H1 (cell line): ENCODE data around the gene SF3B1.

Source experiments
- CHD2 ChIP-seq: IDR thresholded peaks from 2 replicates; pipeline ENCODE4 v1.6.1; 2012; ENCODE audit warnings: low read length, improper control_type of control experiment
- CTCF ChIP-seq, 3 experiments: IDR thresholded peaks; 1 replicate in 2 of 3; 2 replicates in 1 of 3; pipeline versions ENCODE4 v1.5.1 to v1.6.1; 2011; ENCODE audit warnings: low read length in 3 of 3, mild to moderate bottlenecking in 3 of 3, inconsistent platforms in 2 of 3, low read depth in 1 of 3, moderate library complexity in 1 of 3; ENCODE audit not compliant: insufficient read depth in 1 of 3; ENCODE audit errors: control extremely low read depth in 1 of 3
- EZH2 ChIP-seq: fragments of 200-600 bp; sonication (generic); IDR thresholded peaks from 2 replicates; pipeline ENCODE4 v1.7.1; 2012; ENCODE audit warnings: low read depth, mild to moderate bottlenecking, moderate library complexity, low read length, inconsistent platforms; ENCODE audit not compliant: severe bottlenecking
- GABPA ChIP-seq: IDR thresholded peaks from 2 replicates; pipeline ENCODE4 v1.6.1; 2011; ENCODE audit warnings: mild to moderate bottlenecking, low read length, moderate library complexity, borderline replicate concordance; ENCODE audit not compliant: insufficient read depth
- POLR2A ChIP-seq, 2 experiments: IDR thresholded peaks; 1 replicate in 1 of 2; 2 replicates in 1 of 2; pipeline ENCODE4 v1.6.1; 2011; ENCODE audit warnings: low read depth in 2 of 2, low read length in 2 of 2, mild to moderate bottlenecking in 2 of 2; ENCODE audit errors: control extremely low read depth in 1 of 2
- POLR2AphosphoS5 ChIP-seq: IDR thresholded peaks from 2 replicates; pipeline ENCODE4 v1.6.1; 2011; ENCODE audit warnings: low read depth, low read length
- RAD21 ChIP-seq, 2 experiments: IDR thresholded peaks in 1 of 2; conservative IDR thresholded peaks in 1 of 2; 2 replicates each; pipeline ENCODE4 v1.6.1; 2011; ENCODE audit warnings: low read depth in 2 of 2, low read length in 2 of 2, improper control_type of control experiment in 1 of 2, inconsistent platforms in 1 of 2, mild to moderate bottlenecking in 1 of 2, moderate library complexity in 1 of 2
- RBBP5 ChIP-seq: IDR thresholded peaks from 2 replicates; pipeline ENCODE4 v1.7.1; 2012; ENCODE audit warnings: low read depth, mild to moderate bottlenecking, inconsistent platforms, low read length, moderate library complexity, borderline replicate concordance
- RXRA ChIP-seq: IDR thresholded peaks from 2 replicates; pipeline ENCODE4 v1.6.1; 2011; ENCODE audit warnings: low read depth, mild to moderate bottlenecking, low read length, moderate library complexity; ENCODE audit not compliant: insufficient read depth
- SIX5 ChIP-seq: IDR thresholded peaks from 2 replicates; pipeline ENCODE4 v1.6.1; 2011; ENCODE audit warnings: mild to moderate bottlenecking, low read depth, low read length
- TAF1 ChIP-seq: IDR thresholded peaks from 2 replicates; pipeline ENCODE4 v1.6.1; 2011; ENCODE audit warnings: mild to moderate bottlenecking, low read depth, low read length
- TF ChIP-seq, protein P1 (sequence below): IDR thresholded peaks from 2 replicates; pipeline ENCODE4 v1.6.1; 2011; ENCODE audit warnings: low read depth, mild to moderate bottlenecking, low read length; ENCODE audit not compliant: insufficient read depth

DNA sequence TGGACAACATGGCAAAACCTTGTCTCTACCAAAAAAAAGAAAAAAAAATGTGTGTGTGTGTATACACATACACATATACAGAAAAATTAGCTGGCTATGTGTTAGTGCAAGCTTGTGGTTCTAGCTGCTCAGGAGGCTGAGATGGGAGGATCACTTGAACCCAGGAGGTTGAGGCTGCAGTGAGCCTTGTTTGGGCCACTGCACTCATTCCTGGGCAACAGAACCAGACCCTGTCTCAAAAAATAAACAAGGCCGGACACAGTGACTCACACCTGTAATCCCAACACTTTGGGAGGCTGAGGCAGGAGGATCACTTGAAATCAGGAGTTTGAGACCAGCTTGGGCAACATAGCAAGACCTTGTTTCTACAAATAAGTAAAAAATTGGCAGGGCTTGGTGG is 20.6 kb upstream of the SF3B1 start:
- TF ChIP-seq POLR2A (IDR thresholded peaks at IDR 0.05; ENCODE audit: control extremely low read depth in 1 of 2, low read depth in 2 of 2, low read length in 2 of 2) (no peak), RXRA (no peak), CTCF (IDR thresholded peaks at IDR 0.05; ENCODE audit: control extremely low read depth in 1 of 3, insufficient read depth in 1 of 3, low read depth in 1 of 3, low read length in 3 of 3) (no peak), RBBP5 (no peak), SIX5 (no peak), RAD21 (IDR thresholded peaks at IDR 0.05 in 1 of 2, conservative IDR thresholded peaks at IDR 0.05 in 1 of 2; ENCODE audit: low read depth in 2 of 2, low read length in 2 of 2) (no peak), TAF1 (no peak), GABPA (no peak), EZH2 (no peak), POLR2AphosphoS5 (no peak), CHD2 (no peak)
- TF ChIP-seq, protein P1, sequence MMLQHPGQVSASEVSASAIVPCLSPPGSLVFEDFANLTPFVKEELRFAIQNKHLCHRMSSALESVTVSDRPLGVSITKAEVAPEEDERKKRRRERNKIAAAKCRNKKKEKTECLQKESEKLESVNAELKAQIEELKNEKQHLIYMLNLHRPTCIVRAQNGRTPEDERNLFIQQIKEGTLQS = no peak
